HG02970 (cell line): ENCODE results near the gene ST8SIA5.
"Not testable (repeated sequence)": the region's sequence is repeated elsewhere in the genome, so short reads cannot be mapped to it uniquely, and the experiment has no call there.

ENCODE experiments used
- ATAC-seq: cut with Tn5 transposase; IDR thresholded peaks from one replicate; pipeline ENCODE4 v1.9.1; 2021; ENCODE audit warnings: mild to moderate bottlenecking, moderate library complexity, moderate number of reproducible peaks; ENCODE audit not compliant: unreplicated experiment, low FRiP score

ST8SIA5 gene, protein sequence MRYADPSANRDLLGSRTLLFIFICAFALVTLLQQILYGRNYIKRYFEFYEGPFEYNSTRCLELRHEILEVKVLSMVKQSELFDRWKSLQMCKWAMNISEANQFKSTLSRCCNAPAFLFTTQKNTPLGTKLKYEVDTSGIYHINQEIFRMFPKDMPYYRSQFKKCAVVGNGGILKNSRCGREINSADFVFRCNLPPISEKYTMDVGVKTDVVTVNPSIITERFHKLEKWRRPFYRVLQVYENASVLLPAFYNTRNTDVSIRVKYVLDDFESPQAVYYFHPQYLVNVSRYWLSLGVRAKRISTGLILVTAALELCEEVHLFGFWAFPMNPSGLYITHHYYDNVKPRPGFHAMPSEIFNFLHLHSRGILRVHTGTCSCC

DNA sequence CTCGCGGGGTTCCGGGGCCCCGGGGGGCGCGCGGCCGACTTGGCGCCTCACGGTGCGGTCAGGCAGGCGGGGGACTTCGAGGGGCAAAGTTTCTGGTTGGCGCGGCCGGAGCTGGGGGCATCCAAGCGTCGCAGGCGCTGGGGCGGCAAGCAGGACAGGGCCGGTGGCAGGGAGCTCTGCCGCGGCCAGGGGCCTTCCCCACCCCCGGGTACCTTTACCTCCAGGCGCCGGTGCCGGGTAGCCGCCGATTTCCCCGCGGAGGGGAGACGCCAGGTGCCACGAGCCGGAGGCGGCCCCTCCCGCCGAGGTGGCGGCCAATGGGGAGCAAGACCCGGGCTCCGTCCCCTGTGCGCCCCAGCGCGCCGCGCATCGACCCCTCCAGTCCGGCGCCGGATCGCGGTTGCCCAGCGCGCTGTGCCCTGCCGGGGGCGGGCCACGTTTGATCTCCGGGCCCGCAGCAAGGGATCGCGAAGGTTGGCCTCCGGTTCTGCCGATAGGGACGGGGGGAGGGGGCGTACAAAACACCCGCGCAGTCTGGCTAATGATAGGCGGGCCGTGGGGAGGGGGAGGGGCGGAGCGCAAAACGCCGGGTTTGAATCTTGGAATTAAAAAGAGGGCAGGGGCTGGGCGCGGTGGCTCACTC, at the start of gene ST8SIA5:
Gene ST8SIA5 (minus strand): TSS at position 495 of the 643 bp plus-strand sequence. CDS start 545 bp downstream, outside the sequence.
- ATAC-seq, result no peak

DNA sequence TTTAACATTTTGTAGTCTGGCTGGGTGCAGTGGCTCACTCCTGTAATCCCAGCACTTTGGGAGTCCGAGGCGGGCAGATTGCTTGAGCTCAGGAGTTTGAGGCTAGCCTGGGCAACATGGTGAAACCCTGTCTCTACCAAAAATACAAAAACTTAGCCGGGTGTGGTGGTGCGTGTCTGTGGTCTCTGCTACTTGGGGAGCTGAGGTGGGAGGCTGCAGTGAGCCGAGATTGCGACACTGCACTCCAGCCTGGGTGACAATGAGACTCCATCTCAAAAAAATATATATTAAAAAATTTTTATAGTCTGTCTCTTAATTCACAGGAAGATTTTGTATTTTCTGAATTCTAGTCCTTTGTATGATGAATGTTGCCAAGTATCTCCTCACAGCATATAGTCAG, 39.1 kb upstream of the ST8SIA5 start:
- ATAC-seq, result not testable (repeated sequence)

DNA sequence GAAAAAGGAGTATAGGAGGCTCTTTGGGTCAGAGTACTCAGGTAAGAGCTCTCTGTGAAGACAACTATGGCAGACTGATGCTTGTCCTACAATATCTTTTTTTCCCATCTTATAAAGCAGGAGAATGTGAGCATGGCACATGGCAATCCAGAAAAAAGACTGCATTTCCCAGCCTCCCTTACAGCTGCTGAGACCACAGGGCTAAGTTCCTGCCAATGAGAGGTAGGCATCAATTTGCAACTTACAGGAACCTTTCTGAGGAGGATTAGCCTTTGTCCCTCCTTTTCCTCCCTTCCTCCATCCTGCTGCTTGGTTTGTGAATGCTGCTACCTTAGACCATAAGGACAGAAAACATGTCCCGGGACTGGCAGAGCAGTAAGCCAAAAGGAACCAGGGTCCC, 37.8 kb upstream of the ST8SIA5 start:
- no peak for ATAC-seq

DNA sequence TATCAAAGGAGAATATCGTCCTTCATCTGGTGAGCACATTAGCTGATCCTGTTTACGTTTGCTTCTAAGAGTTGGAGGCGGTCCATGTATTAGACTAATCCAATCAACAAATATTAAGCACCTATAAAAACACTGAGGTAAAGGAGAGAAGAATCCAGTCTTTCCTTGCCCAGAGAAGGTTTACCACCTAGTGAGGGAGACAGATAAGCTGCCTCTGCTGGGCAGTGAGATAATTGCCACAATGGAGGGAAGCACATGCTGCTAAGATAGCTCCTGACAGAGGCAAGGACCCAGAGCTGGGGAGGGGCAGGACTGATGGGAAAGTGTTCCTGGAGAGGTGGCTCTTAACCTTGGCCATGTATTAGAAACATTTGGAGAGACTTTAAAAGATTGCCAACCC, 36.7 kb upstream of the ST8SIA5 start:
- ATAC-seq, result no peak

- ATAC-seq, result no peak
Observed at GRCh38 chr18:46789088-46789487, 32.2 kb upstream of the ST8SIA5 start.

DNA sequence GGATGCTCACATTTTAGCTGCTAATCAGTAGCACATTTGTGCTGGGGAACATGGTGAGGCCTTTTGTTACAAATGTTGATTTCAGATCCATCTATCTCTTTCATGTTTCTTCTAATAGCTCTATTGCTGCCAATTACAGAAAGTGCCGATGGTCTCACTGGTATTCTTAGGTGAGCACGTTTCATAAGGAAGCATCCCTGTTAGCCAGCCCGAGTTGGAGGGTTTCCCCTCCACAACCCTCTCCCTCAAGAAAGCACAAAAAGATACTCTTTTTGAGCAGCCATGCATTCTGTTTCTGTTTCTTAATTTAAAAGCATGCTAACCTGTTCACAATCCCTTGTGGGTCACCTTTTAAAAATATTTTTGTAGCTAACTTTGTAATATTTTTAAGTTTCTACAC, 30.8 kb upstream of the ST8SIA5 start:
- no peak for ATAC-seq

GRCh38 chr18:46772357-46772756, 15.5 kb upstream of the ST8SIA5 start:
- ATAC-seq, result no peak

GRCh38 chr18:46771141-46771540, 14.3 kb upstream of the ST8SIA5 start:
- no peak for ATAC-seq

GRCh38 chr18:46770708-46771107, 13.9 kb upstream of the ST8SIA5 start:
- ATAC-seq, result no peak

GRCh38 chr18:46768166-46768921, 11.5 kb upstream of the ST8SIA5 start:
- ATAC-seq, result no peak

GRCh38 chr18:46767217-46767616, 10.4 kb upstream of the ST8SIA5 start:
- no peak for ATAC-seq

DNA sequence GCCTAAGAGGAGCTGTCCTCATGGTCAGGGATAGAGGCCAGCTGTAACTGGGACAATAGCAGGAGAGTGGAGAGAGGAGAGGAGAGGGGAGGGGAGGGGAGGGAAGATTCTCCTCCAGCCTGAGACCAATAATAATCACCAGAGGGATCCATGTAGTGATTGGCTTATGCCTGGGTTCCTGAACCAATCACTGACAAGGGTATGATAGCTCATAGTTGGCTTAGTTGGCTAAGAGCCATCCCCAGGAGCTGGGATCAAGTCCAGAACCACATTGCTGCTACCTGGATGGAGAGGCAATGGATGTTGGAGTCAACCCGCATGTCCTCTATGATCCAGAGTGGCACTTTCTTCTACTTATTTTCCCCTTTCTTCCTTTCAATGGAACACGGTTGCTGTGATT, 7.7 kb upstream of the ST8SIA5 start:
- ATAC-seq, result no peak

- ATAC-seq, result no peak
Observed at GRCh38 chr18:46761059-46761769, 4.4 kb upstream of the ST8SIA5 start.

DNA sequence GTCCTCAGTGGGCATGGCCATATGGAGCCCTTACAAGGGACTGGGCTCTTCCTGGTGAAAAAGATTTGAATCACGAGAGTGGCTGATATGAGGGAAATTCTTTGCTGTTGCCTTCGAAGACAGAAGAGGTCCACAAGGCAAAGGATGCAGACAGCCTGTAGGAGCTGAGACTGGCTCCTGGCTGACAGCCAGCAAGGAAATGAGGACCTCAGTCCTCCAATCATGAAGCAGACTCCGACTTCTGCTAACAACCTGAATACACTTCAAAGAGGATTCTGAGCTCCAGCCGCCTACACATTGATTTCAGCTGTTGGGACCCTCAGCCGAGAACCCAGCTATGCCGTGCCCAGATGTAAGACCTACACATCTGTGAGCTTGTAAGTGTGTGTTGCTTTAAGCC, 3.0 kb upstream of the ST8SIA5 start:
- ATAC-seq, result no peak

DNA sequence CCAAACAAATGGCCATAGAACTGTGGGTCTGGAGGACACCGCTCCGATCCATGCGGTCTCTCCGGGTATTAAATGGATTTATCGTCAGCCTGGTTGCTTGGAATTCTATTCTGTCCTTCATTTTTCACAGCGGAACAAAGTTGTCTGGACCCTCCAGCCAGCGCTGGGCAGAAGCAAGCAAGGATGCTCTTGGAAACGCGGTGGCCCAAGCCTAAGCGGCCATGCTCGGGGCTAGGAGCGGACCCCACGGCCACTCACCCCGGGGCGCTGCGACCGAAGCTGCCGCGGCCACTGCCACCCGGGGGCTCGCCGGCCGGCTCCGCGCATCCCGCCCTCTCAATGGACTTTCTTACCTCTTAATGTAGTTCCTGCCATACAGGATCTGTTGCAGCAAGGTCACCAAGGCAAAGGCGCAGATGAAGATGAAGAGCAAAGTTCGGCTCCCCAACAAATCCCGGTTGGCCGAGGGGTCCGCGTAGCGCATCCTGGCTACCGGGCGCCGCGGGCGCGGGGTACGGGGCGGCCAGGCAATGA, 761 bp downstream of the ST8SIA5 start:
- no peak for ATAC-seq

GRCh38 chr18:46755315-46756024, 1.4 kb downstream of the ST8SIA5 start:
- ATAC-seq, result no peak

DNA sequence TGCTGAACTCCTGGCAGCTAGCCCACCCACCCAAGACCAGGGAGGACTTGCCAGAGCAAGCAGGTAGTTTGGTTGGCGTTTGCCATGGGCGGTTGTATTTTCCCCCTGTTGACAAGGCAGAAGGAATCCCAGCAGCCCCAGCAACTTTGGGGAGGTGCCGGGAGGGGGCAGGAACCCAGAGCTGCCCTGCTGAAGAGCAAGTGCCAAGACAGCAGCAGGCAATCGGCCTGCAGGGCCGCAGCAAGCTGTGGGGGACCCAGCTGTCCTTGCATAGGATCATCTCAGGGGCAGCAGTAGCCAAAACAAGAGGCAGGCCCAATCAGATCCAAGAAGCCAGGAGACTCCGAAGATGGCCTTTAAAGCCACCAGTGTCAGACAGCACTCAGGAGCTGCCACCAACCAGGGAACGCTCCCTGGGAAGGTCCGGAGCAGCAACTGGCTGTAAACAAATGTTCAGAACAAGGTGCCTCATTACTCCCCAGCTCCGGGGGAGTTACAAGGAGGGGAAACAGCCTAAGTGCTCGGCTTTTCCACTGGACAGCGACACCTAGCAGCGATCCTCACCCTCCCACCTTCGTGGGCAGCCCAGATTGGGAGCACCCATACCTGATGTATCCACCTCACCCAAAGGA, 2.1 kb downstream of the ST8SIA5 start:
- ATAC-seq, result no peak

GRCh38 chr18:46754188-46754587, 2.7 kb downstream of the ST8SIA5 start:
- ATAC-seq, result no peak

GRCh38 chr18:46751882-46752281, 5.0 kb downstream of the ST8SIA5 start:
- ATAC-seq, result no peak
